ENCODE results near the gene HSPG2.

HSPG2 gene

GRCh38 chr1:21903638-21904453, 33.3 kb downstream of the HSPG2 start:
- H3K79me2 ChIP-seq (ENCODE audit: insufficient read depth, low read length): no peaks in the 10 kb centered on the region
- TF ChIP-seq CTCF (IDR thresholded peaks at IDR 0.05; ENCODE audit: insufficient read depth, low read length, poor library complexity, severe bottlenecking) (no peak), EZH2phosphoT487 (conservative IDR thresholded peaks at IDR 0.05; ENCODE audit: low read length) (no peak)
- H3K9me2 ChIP-seq (replicated peaks; ENCODE audit: insufficient read depth, low read length): no peaks in the 10 kb centered on the region
- no peaks in the 10 kb centered on the region for H3K36me3 ChIP-seq (ENCODE audit: low read length)
- H3K9me3 ChIP-seq (ENCODE audit: insufficient read depth, low read length): no peaks in the 10 kb centered on the region
- H2AFZ ChIP-seq (ENCODE audit: low read depth, low read length, severe bottlenecking): no peak overlapping the region
- no peak overlapping the region for H3K9ac ChIP-seq (ENCODE audit: low read length)
- no peak overlapping the region for H3K4me3 ChIP-seq (ENCODE audit: insufficient read depth, low read length, poor library complexity, severe bottlenecking)
- no peaks in the 10 kb centered on the region for H3K27me3 ChIP-seq (ENCODE audit: low read length)
- no peaks in the 10 kb centered on the region for H4K20me1 ChIP-seq (ENCODE audit: low read depth, low read length)
- H3K27ac ChIP-seq (ENCODE audit: low read depth, low read length): no peak overlapping the region
- no peaks in the 10 kb centered on the region for H3F3A ChIP-seq (ENCODE audit: insufficient read depth)
- no peak overlapping the region for H3K4me2 ChIP-seq (ENCODE audit: low read depth, low read length, poor library complexity, severe bottlenecking)

- no peak overlapping the region for H3K27ac ChIP-seq (ENCODE audit: low read depth, low read length)
- H4K20me1 ChIP-seq (ENCODE audit: low read depth, low read length): no peaks in the 10 kb centered on the region
- no peak overlapping the region for H3K9ac ChIP-seq (ENCODE audit: low read length)
- no peaks in the 10 kb centered on the region for H3F3A ChIP-seq (ENCODE audit: insufficient read depth)
- H3K9me2 ChIP-seq (replicated peaks; ENCODE audit: insufficient read depth, low read length): no peaks in the 10 kb centered on the region
- no peaks in the 10 kb centered on the region for H3K79me2 ChIP-seq (ENCODE audit: insufficient read depth, low read length)
- no peak overlapping the region for H3K4me3 ChIP-seq (ENCODE audit: insufficient read depth, low read length, poor library complexity, severe bottlenecking)
- no peaks in the 10 kb centered on the region for H3K27me3 ChIP-seq (ENCODE audit: low read length)
- TF ChIP-seq EZH2phosphoT487 (conservative IDR thresholded peaks at IDR 0.05; ENCODE audit: low read length) (no peak), CTCF (IDR thresholded peaks at IDR 0.05; ENCODE audit: insufficient read depth, low read length, poor library complexity, severe bottlenecking) (no peak)
- no peak overlapping the region for H3K4me2 ChIP-seq (ENCODE audit: low read depth, low read length, poor library complexity, severe bottlenecking)
- H3K9me3 ChIP-seq (ENCODE audit: insufficient read depth, low read length): no peaks in the 10 kb centered on the region
- H2AFZ ChIP-seq (ENCODE audit: low read depth, low read length, severe bottlenecking): no peak overlapping the region
- no peaks in the 10 kb centered on the region for H3K36me3 ChIP-seq (ENCODE audit: low read length)
These were observed 34.8 kb downstream of the HSPG2 start for GRCh38 chr1:21902026-21903012.

- no peak overlapping the region for H3K27ac ChIP-seq (ENCODE audit: low read depth, low read length)
- no peaks in the 10 kb centered on the region for H3K36me3 ChIP-seq (ENCODE audit: low read length)
- H3K9me2 ChIP-seq (replicated peaks; ENCODE audit: insufficient read depth, low read length): no peaks in the 10 kb centered on the region
- H3K4me2 ChIP-seq (ENCODE audit: low read depth, low read length, poor library complexity, severe bottlenecking): no peak overlapping the region
- H3F3A ChIP-seq (ENCODE audit: insufficient read depth): no peaks in the 10 kb centered on the region
- no peaks in the 10 kb centered on the region for H3K9me3 ChIP-seq (ENCODE audit: insufficient read depth, low read length)
- no peaks in the 10 kb centered on the region for H3K27me3 ChIP-seq (ENCODE audit: low read length)
- H4K20me1 ChIP-seq (ENCODE audit: low read depth, low read length): no peaks in the 10 kb centered on the region
- no peak overlapping the region for H2AFZ ChIP-seq (ENCODE audit: low read depth, low read length, severe bottlenecking)
- H3K79me2 ChIP-seq (ENCODE audit: insufficient read depth, low read length): no peaks in the 10 kb centered on the region
- no peak overlapping the region for H3K4me3 ChIP-seq (ENCODE audit: insufficient read depth, low read length, poor library complexity, severe bottlenecking)
- TF ChIP-seq EZH2phosphoT487 (conservative IDR thresholded peaks at IDR 0.05; ENCODE audit: low read length) (no peak), CTCF (IDR thresholded peaks at IDR 0.05; ENCODE audit: insufficient read depth, low read length, poor library complexity, severe bottlenecking) (no peak)
- H3K9ac ChIP-seq (ENCODE audit: low read length): no peak overlapping the region
These were observed 35.6 kb downstream of the HSPG2 start for GRCh38 chr1:21901473-21901847.

Measured in SU-DHL-6 (cell line).